H9 (cell line): ENCODE measurements around the gene KLHL2. TPM values are rescaled to one million over a fixed set of nuclear protein-coding genes. Genes with fewer than 3 reads are reported as not detected.
"Not testable (repeated sequence)": the region's sequence is repeated elsewhere in the genome, so short reads cannot be mapped to it uniquely, and the experiment has no call there.

Experiments
- DNase-seq: peaks from one replicate; pipeline ENCODE4 v3.0.0-alpha.2; 2017
- H2AFZ ChIP-seq: one replicate; pipeline ENCODE4 v1.6.1; 2013; ENCODE audit warnings: mild to moderate bottlenecking, low read length, control low read depth, moderate library complexity
- H2AK5ac ChIP-seq: 2 replicates; pipeline ENCODE4 v1.6.1; 2013; ENCODE audit warnings: low read length, control low read depth, mixed read lengths; ENCODE audit not compliant: insufficient read length
- H2BK120ac ChIP-seq: one replicate; pipeline ENCODE4 v1.6.1; 2013; ENCODE audit warnings: low read depth, mild to moderate bottlenecking, low read length, control low read depth, inconsistent platforms; ENCODE audit not compliant: poor library complexity, severe bottlenecking
- H2BK12ac ChIP-seq: 2 replicates; pipeline ENCODE4 v1.6.1; 2013; ENCODE audit warnings: low read length, control low read depth, mixed read lengths, low read depth; ENCODE audit not compliant: insufficient read length
- H2BK15ac ChIP-seq: 2 replicates; pipeline ENCODE4 v1.6.1; 2013; ENCODE audit warnings: low read depth, low read length, control low read depth
- H2BK20ac ChIP-seq: one replicate; pipeline ENCODE4 v1.6.1; 2013; ENCODE audit warnings: low read depth, mild to moderate bottlenecking, low read length, control low read depth, inconsistent platforms; ENCODE audit not compliant: poor library complexity, severe bottlenecking
- H2BK5ac ChIP-seq: 2 replicates; pipeline ENCODE4 v1.6.1; 2013; ENCODE audit warnings: low read length, control low read depth, mixed read lengths; ENCODE audit not compliant: insufficient read length
- H3K14ac ChIP-seq: 2 replicates; pipeline ENCODE4 v1.6.1; 2013; ENCODE audit warnings: low read length, control low read depth; ENCODE audit not compliant: insufficient read depth
- H3K18ac ChIP-seq: 2 replicates; pipeline ENCODE4 v1.6.1; 2013; ENCODE audit warnings: low read depth, mild to moderate bottlenecking, mixed read lengths, low read length, control low read depth; ENCODE audit not compliant: insufficient read length
- H3K23ac ChIP-seq: 2 replicates; pipeline ENCODE4 v1.6.1; 2013; ENCODE audit warnings: low read length, control low read depth, mixed read lengths, low read depth; ENCODE audit not compliant: insufficient read length
- H3K23me2 ChIP-seq: 2 replicates; pipeline ENCODE4 v1.6.1; 2013; ENCODE audit warnings: low read depth, mild to moderate bottlenecking, mixed read lengths, low read length, control low read depth; ENCODE audit not compliant: insufficient read length, poor library complexity, severe bottlenecking
- H3K27ac ChIP-seq: 2 replicates; pipeline ENCODE4 v1.5.1; 2013; ENCODE audit warnings: low read length, control low read depth, mixed read lengths, low read depth; ENCODE audit not compliant: insufficient read length
- H3K27me3 ChIP-seq: 2 replicates; pipeline ENCODE4 v1.6.1; 2013; ENCODE audit warnings: low read length, control low read depth, inconsistent platforms; ENCODE audit not compliant: insufficient read depth
- H3K4ac ChIP-seq: 2 replicates; pipeline ENCODE4 v1.6.1; 2013; ENCODE audit warnings: low read depth, mild to moderate bottlenecking, control low read depth, inconsistent platforms, low read length, moderate library complexity
- H3K4me1 ChIP-seq: 2 replicates; pipeline ENCODE4 v1.6.1; 2013; ENCODE audit warnings: low read length, control low read depth, inconsistent platforms; ENCODE audit not compliant: insufficient read depth
- H3K4me2 ChIP-seq: 2 replicates; pipeline ENCODE4 v1.6.1; 2013; ENCODE audit warnings: low read length, control low read depth, mixed read lengths; ENCODE audit not compliant: insufficient read length, insufficient read depth
- H3K56ac ChIP-seq: 2 replicates; pipeline ENCODE4 v1.6.1; 2013; ENCODE audit warnings: low read depth, mild to moderate bottlenecking, mixed read lengths, low read length, control low read depth; ENCODE audit not compliant: insufficient read length
- H3K79me1 ChIP-seq: 2 replicates; pipeline ENCODE4 v1.6.1; 2013; ENCODE audit warnings: low read depth, mild to moderate bottlenecking, moderate library complexity, low read length, control low read depth, inconsistent platforms; ENCODE audit not compliant: insufficient read depth, poor library complexity, severe bottlenecking
- H3K79me2 ChIP-seq: 2 replicates; pipeline ENCODE4 v1.6.1; 2013; ENCODE audit warnings: low read length, control low read depth, inconsistent platforms; ENCODE audit not compliant: insufficient read depth
- H3K9ac ChIP-seq: 2 replicates; pipeline ENCODE4 v1.6.1; 2013; ENCODE audit warnings: low read length, control low read depth, mixed read lengths; ENCODE audit not compliant: insufficient read length; ENCODE audit errors: extremely low read depth
- H3K9me3 ChIP-seq: one replicate; pipeline ENCODE4 v1.6.1; 2013; ENCODE audit warnings: low read depth, low read length, inconsistent platforms; ENCODE audit not compliant: control insufficient read depth
- H3T11ph ChIP-seq: one replicate; pipeline ENCODE4 v1.6.1; 2013; ENCODE audit warnings: mild to moderate bottlenecking, low read length, control low read depth, inconsistent platforms
- H4K20me1 ChIP-seq: one replicate; pipeline ENCODE4 v1.6.1; 2013; ENCODE audit not compliant: control insufficient read depth, insufficient read length, insufficient read depth
- H4K5ac ChIP-seq: 2 replicates; pipeline ENCODE4 v1.6.1; 2013; ENCODE audit warnings: low read depth, mild to moderate bottlenecking, mixed read lengths, low read length, control low read depth; ENCODE audit not compliant: insufficient read length
- H4K8ac ChIP-seq: replicated peaks from 2 replicates; pipeline ENCODE4 v1.6.1; 2013; ENCODE audit warnings: low read length, control low read depth, mixed read lengths, low read depth; ENCODE audit not compliant: insufficient read length
- H4K91ac ChIP-seq: 2 replicates; pipeline ENCODE4 v1.6.1; 2013; ENCODE audit warnings: low read depth, mild to moderate bottlenecking, moderate library complexity, mixed read lengths, low read length, control low read depth; ENCODE audit not compliant: insufficient read length
- H3K27ac Mint-ChIP-seq, 3 experiments: 2 replicates in 2 of 3; 3 replicates in 1 of 3; pipeline ENCODE4 v1.8.0; 2020 to 2021; ENCODE audit warnings: mixed read lengths in 3 of 3, mild to moderate bottlenecking in 1 of 3, moderate library complexity in 1 of 3
- H3K27me3 Mint-ChIP-seq: 2 replicates; pipeline ENCODE4 v1.8.0; 2021; ENCODE audit warnings: low read depth, mild to moderate bottlenecking, moderate library complexity, mixed read lengths
- H3K36me3 Mint-ChIP-seq, 3 experiments: 2 replicates in 2 of 3; 3 replicates in 1 of 3; pipeline ENCODE4 v1.8.0; 2020 to 2021; ENCODE audit warnings: low read depth in 3 of 3, mixed read lengths in 3 of 3; ENCODE audit not compliant: insufficient read depth in 1 of 3
- H3K4me1 Mint-ChIP-seq, 2 experiments: 2 replicates each; pipeline ENCODE4 v1.8.0; 2020; ENCODE audit warnings: mixed read lengths in 2 of 2
- H3K4me3 Mint-ChIP-seq, 2 experiments: 2 replicates in 1 of 2; 3 replicates in 1 of 2; pipeline ENCODE4 v1.8.0; 2020 to 2021; ENCODE audit warnings: mild to moderate bottlenecking in 2 of 2, mixed read lengths in 2 of 2, moderate library complexity in 1 of 2
- H3K9me3 Mint-ChIP-seq, 2 experiments: 2 replicates in 1 of 2; 3 replicates in 1 of 2; pipeline ENCODE4 v1.8.0; 2020; ENCODE audit warnings: mild to moderate bottlenecking in 2 of 2, mixed read lengths in 2 of 2, moderate library complexity in 1 of 2
- WGBS: extraction: QIAGEN DNeasy Blood & Tissue Kit; methylation state at CpG from one replicate; pipeline ENCODE4 v1.1.7; 2013; ENCODE audit warnings: missing lambda C conversion rate, low lambda C conversion rate, mixed read lengths; ENCODE audit not compliant: insufficient read length; ENCODE audit errors: extremely low coverage; 5-methylcytosine and 5-hydroxymethylcytosine counted together
- total RNA-seq: library from RNA; stranded (reverse); gene quantifications from 2 replicates; pipeline ENCODE4 v1.2.1, GENCODE V29; 2021

Gene KLHL2
- total RNA-seq, 1 experiment from 2014 or later: 14.3 TPM

GRCh38 chr4:165256074-165256659, 48.8 kb downstream of the KLHL2 start:
- H3K14ac ChIP-seq, H4K20me1 ChIP-seq, H3K4me1 ChIP-seq, H3K36me3 Mint-ChIP-seq, H3K9me3 ChIP-seq, H2BK20ac ChIP-seq, H3K4ac ChIP-seq, H2AK5ac ChIP-seq, H3K27me3 ChIP-seq, H2BK5ac ChIP-seq, H3K27ac Mint-ChIP-seq, H3K18ac ChIP-seq, H3K79me2 ChIP-seq, H3K56ac ChIP-seq, H4K5ac ChIP-seq, H2BK12ac ChIP-seq, H3K23ac ChIP-seq, H3K79me1 ChIP-seq, H3K4me3 Mint-ChIP-seq, H4K8ac ChIP-seq, H3K9ac ChIP-seq, H2BK15ac ChIP-seq, H3K27ac ChIP-seq, H4K91ac ChIP-seq, H3K4me1 Mint-ChIP-seq, H2AFZ ChIP-seq, H3T11ph ChIP-seq, H3K9me3 Mint-ChIP-seq, DNase-seq, H3K4me2 ChIP-seq, H2BK120ac ChIP-seq, H3K23me2 ChIP-seq, H3K27me3 Mint-ChIP-seq: not testable (repeated sequence)
- no CpG with 5 or more reads among the region's 7 CpGs for WGBS

GRCh38 chr4:165259776-165260175, 52.4 kb downstream of the KLHL2 start:
- H4K91ac ChIP-seq, H3K14ac ChIP-seq, H2BK5ac ChIP-seq, H3K4me1 Mint-ChIP-seq, H2BK12ac ChIP-seq, H3K4me2 ChIP-seq, H3K56ac ChIP-seq, H2BK120ac ChIP-seq, H3K27me3 ChIP-seq, H3K23me2 ChIP-seq, H3K9me3 Mint-ChIP-seq, H3K4me3 Mint-ChIP-seq, H3K27me3 Mint-ChIP-seq, H3K4ac ChIP-seq, H2AFZ ChIP-seq, H2AK5ac ChIP-seq, H3K27ac ChIP-seq, H3K4me1 ChIP-seq, DNase-seq, H3K36me3 Mint-ChIP-seq, H4K5ac ChIP-seq, H2BK20ac ChIP-seq, H3K79me1 ChIP-seq, H4K20me1 ChIP-seq, H3K9ac ChIP-seq, H3K23ac ChIP-seq, H3K79me2 ChIP-seq, H4K8ac ChIP-seq, H3K9me3 ChIP-seq, H3K18ac ChIP-seq, H2BK15ac ChIP-seq, H3T11ph ChIP-seq, H3K27ac Mint-ChIP-seq: not testable (repeated sequence)
- WGBS: no CpG with 5 or more reads among the region's 4 CpGs
